Measurements from ENCODE around the gene NUP58.

DNA sequence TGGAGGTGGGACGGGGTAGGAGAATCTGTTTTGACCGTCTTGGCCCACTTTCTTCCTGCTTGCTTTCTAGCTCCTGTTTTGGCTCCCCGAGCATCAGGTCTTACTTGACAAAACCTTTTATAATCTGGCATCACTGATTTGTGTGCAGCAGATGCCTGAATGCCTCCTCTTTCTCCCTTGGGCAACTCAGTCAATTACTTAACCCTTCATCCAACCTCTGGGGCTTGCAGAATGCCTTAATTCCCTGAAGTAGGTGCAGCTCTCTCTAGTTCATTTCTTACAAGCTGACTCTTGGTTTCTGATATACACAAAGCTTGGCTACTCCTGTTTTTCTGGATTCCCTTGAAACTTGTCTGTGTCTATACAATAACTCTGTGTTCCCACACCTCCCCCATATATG lies 5.7 kb upstream of the NUP58 start:
- TF ChIP-seq CTCF (IDR thresholded peaks at IDR 0.05; ENCODE audit: insufficient read depth, low read length) (no peak), POLR2AphosphoS5 (IDR thresholded peaks at IDR 0.05; ENCODE audit: low read depth) (no peak), REST (IDR thresholded peaks at IDR 0.05; ENCODE audit: insufficient replicate concordance, low read depth) (no peak), SPI1 (IDR thresholded peaks at IDR 0.05; ENCODE audit: borderline replicate concordance, low read depth) (no peak), GABPA (IDR thresholded peaks at IDR 0.05; ENCODE audit: low read depth) (no peak)
